GM13977 (cell line): Measurements from ENCODE around the gene IDUA.

Experiments used
- DNase-seq: peaks from one replicate; pipeline ENCODE4 v3.0.0; 2012; ENCODE audit warnings: low spot score
- in situ Hi-C: fragments of 300-500 bp; cut with MboI; formaldehyde crosslinking; loops from one replicate; pipeline ENCODE4 v1.12.0; 2022; ENCODE audit warnings: low sequenced_read_pairs, low pct_unique_long_range_greater_than_20kb, mixed read lengths, inconsistent platforms; ENCODE audit not compliant: unreplicated experiment
- TF ChIP-seq, protein P1 (sequence below): IDR thresholded peaks from 2 replicates; pipeline ENCODE4 v1.5.1; 2012; ENCODE audit warnings: mild to moderate bottlenecking, control low read depth; ENCODE audit not compliant: insufficient read depth; ENCODE audit errors: extremely low read depth, missing control alignments

Gene IDUA

DNA sequence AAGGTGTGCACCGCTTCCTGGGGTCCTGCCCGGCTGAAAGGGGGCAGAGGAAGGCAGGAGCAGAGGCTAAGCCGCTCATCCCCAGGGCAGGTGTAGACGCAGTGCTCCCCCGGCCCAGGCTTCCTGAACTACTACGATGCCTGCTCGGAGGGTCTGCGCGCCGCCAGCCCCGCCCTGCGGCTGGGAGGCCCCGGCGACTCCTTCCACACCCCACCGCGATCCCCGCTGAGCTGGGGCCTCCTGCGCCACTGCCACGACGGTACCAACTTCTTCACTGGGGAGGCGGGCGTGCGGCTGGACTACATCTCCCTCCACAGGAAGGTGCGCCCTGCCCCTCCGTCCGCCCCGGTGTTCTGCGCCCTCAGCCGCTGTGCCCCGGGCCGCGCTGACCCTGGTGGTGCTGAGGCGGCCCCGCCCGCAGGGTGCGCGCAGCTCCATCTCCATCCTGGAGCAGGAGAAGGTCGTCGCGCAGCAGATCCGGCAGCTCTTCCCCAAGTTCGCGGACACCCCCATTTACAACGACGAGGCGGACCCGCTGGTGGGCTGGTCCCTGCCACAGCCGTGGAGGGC is 14.8 kb downstream of the IDUA start:
- DNase-seq: no peak
- in situ Hi-C loops: no loop called here
- TF ChIP-seq, protein P1, sequence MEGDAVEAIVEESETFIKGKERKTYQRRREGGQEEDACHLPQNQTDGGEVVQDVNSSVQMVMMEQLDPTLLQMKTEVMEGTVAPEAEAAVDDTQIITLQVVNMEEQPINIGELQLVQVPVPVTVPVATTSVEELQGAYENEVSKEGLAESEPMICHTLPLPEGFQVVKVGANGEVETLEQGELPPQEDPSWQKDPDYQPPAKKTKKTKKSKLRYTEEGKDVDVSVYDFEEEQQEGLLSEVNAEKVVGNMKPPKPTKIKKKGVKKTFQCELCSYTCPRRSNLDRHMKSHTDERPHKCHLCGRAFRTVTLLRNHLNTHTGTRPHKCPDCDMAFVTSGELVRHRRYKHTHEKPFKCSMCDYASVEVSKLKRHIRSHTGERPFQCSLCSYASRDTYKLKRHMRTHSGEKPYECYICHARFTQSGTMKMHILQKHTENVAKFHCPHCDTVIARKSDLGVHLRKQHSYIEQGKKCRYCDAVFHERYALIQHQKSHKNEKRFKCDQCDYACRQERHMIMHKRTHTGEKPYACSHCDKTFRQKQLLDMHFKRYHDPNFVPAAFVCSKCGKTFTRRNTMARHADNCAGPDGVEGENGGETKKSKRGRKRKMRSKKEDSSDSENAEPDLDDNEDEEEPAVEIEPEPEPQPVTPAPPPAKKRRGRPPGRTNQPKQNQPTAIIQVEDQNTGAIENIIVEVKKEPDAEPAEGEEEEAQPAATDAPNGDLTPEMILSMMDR: no peak

DNA sequence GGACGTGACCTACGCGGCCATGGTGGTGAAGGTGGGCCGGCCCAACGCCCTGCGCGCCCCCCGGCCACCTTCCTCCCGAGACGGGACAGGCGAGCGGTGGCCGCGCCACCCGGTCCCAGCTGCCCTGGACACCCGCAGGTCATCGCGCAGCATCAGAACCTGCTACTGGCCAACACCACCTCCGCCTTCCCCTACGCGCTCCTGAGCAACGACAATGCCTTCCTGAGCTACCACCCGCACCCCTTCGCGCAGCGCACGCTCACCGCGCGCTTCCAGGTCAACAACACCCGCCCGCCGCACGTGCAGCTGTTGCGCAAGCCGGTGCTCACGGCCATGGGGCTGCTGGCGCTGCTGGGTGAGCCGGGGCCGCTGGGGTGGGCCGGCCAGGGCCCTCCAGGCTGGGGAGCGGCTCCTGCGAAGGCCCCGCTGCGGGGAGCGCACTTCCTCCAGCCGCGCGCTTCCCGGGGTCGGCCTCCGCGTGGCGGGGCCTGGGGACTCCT is 15.3 kb downstream of the IDUA start:
- TF ChIP-seq, protein P1: no peak
- no peak for DNase-seq
- in situ Hi-C loops: no loop called here

DNA sequence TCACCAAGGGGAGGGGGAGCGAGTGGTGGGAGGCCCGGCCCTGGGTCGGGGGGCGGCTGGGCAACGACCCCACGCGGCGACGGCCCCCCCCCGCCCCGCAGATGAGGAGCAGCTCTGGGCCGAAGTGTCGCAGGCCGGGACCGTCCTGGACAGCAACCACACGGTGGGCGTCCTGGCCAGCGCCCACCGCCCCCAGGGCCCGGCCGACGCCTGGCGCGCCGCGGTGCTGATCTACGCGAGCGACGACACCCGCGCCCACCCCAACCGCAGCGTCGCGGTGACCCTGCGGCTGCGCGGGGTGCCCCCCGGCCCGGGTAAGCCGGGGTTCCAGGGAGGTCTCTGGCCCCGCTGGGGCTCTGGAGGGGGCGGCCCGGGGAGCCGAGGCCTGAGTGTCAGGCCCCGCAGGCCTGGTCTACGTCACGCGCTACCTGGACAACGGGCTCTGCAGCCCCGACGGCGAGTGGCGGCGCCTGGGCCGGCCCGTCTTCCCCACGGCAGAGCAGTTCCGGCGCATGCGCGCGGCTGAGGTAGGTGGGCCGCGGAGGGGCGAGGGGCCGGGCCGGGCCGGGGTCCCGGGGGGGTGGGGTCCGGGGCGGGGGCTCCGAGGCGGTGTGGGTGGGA is 15.9 kb downstream of the IDUA start:
- in situ Hi-C loops: no loop called here
- TF ChIP-seq, protein P1: no peak
- DNase-seq: no peak

DNA sequence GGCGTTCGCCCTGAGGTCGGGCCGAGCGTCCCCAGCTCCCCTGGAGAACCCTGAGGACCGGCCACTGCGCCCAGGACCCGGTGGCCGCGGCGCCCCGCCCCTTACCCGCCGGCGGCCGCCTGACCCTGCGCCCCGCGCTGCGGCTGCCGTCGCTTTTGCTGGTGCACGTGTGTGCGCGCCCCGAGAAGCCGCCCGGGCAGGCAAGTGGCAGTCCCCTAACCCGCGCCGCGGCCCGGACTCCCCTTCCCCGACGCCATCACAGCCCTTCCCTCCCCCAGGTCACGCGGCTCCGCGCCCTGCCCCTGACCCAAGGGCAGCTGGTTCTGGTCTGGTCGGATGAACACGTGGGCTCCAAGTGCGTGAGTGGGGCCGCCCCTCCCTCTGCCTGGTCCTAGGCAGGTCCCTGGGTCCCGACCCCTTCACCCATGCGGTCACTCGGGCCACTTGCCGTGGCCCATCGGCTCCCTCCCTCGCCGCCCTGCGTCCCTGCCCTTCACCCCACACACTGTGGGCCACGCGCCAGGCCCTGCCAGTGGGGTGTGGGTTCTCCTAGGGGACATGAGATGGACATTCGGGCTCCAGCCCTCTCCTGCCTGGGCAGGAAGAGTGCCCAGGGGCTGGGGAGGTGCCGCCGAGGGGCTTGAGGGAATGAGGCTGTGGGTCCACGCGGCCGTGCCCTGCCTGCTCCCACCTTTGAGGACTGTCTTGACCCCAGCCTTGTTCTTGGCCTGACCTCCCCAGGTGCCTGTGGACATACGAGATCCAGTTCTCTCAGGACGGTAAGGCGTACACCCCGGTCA is 16.6 kb downstream of the IDUA start:
- DNase-seq: no peak
- in situ Hi-C loops: no loop called here
- TF ChIP-seq, protein P1: no peak

DNA sequence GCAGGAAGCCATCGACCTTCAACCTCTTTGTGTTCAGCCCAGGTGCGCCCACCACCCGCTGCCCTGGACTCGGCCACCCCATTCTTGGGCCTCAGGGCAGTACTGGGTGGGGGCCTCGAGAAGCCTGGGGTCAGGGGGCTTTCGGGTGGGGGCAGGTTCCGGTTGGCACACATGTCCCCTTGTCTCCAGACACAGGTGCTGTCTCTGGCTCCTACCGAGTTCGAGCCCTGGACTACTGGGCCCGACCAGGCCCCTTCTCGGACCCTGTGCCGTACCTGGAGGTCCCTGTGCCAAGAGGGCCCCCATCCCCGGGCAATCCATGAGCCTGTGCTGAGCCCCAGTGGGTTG is 17.2 kb downstream of the IDUA start:
- in situ Hi-C loops: no loop called here
- TF ChIP-seq, protein P1: no peak
- DNase-seq: no peak

DNA sequence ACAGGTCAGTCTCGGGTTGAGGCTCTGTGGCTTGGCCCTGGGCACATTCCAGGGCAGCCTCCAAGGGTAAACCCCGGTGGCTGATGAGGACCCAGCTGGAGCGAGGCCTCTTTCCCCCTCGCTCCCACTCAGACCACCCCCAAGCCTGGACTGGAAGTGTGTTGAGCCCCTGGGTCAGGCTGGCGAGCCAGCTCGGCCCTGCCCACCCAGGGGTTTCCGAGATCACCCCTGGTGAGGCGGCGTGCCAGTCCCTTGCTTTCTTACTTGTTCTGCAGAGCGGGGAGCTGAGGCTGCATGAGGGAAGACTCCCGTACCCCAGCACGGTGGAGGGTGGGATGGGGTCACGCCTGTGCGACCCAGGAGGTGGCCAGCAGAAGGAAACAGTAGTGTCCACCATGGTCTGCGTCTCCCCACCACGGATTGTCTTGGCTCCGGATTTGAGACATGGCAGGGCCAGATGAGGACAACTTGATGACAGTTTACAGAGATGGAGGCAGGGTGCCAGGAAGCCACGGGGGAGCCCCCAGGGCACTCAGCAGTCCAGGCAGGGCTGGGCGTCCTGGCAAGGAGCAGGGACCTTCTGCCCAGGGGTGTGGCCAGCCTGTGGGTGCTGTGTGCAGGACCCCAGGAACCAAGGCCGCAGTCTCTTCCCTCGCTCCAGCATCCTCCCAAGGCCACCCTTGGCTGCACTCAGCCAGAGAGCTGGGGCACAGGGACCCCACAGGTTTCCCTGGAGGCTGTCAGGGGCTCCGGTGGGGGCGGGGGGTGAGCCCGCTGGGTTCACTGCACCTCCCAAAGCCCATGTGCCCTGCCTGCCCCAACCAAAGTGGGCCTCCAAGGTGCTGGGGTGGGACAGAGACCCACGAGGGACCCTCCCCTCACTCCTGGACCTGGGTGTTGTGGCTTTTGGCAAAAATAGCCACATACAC is 18.0 kb downstream of the IDUA start:
- no peak for DNase-seq
- TF ChIP-seq, protein P1: no peak
- in situ Hi-C loops: no loop called here
